NCI-H2196 (cell line): ENCODE results near the gene F3.
A peak's percentile ranks its signal among the peaks of the same experiment; 100 is the strongest.
"Not testable (repeated sequence)": the region's sequence is repeated elsewhere in the genome, so short reads cannot be mapped to it uniquely, and the experiment has no call there.

Source experiments
- DNase-seq: peaks from one replicate; lab custom pipeline; 2025; ENCODE audit not compliant: unreplicated experiment; lab: John Stamatoyannopoulos, UW

Gene F3

GRCh38 chr1:94541246-94542087 is at the start of gene F3:
F3 (minus strand) TSS chr1:94541759; CDS start chr1:94541636, 123 bp downstream.
- peak; percentile 68 for DNase-seq

DNA sequence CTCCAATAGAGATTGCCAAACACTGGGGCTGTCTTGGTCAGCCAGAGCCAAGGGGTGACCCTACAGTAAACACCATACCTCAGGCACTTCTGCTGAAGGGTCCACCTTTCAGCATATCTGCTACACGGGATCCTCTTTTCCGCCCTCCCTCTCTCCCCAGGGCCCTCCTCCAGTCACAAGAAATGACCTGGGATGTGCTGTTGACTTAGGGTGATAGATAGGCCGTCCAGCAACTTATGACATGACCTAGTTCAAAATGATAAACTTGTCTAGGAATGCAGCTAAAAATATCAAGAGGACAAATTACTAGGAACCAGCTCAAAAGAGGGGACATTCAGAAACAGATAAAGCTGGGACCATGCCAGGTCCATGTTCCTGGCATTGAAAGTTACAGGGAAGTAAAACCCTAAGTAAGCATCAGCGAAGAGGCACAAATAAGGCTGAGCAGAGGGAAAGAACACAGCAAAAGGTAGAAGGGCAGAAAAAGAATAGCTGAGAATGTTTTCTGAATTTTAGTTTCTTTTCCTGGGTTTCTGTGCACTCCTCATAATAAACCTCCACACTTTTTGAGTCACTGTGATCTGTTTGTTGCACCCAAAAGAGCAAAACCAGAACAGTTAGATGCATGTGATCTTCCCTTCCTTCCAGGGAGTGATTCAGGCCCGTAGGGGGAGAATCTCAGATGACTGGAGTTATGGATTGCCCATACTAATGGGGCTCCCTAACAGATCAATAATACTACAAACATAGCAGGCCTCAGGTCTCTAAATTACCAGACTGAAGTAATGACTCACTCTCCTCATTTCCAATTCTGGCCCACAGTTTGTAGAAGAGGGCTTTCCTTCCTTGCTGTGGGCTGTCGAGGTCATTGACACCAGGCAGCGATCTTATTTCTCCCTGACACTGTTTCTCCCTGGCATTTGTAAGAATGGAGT is 48.9 kb upstream of the F3 start:
- DNase-seq: no peak

DNA sequence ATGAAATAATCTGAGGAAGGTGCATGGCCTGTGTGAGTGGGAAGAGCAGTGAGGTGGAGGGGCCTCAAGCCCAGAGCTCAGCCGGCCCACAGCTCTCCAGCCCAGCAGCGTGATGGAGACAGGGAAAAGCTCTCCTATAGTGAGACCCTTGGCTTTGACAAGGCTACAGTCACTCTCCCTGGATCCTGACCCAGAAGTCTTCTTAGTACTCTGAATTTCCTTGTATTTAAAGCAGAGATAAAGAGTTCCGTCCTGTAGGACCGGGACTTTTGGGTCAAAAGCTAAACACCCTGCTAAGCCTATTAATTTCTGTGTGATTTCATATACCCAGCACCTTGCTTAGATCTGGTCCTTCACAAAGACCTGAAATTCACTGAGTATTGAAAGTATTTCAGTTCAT is 48.2 kb upstream of the F3 start:
- no peak for DNase-seq

DNA sequence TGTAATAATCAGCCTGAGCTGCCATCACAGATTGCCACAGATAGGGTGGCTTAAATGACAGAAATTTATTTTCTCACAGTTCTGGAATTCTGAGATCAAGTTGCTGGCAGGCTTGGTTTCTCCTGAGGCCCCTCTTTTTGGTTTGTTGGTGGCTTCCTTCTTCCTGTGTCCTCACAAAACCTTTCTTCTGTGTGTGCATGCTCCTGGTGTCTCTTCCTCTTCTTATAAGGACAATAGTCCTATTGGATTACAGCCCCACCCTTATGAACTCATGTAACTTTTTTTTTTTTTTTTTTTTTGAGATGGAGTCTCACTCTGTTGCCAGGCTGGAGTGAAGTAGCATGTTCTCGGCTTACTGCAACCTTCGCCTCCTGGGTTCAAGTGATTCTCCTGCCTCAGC is 41.0 kb upstream of the F3 start:
- no peak for DNase-seq

GRCh38 chr1:94580367-94581115 is 39.0 kb upstream of the F3 start:
- no peak for DNase-seq

DNA sequence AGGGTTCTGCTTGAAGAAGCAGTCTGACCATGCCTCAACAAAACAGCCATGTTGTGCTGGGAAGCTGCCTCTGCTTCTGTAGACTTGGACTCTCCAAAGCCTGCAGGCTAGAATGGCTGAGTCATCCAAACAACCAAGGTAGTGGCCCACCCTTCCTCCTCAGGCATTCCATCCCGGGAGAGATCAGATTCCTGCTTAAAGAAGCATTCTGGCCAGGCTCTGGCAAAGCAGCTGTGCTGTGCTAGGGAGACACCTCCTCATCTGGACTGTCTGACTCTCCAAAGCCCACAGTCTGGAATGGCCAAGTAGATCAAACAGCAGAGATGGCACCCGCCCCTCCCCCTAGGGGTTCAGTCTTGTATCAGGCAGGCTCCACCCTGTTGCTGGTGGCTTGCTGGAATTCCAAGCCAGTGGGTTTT is 38.3 kb upstream of the F3 start:
- DNase-seq: no peak

DNA sequence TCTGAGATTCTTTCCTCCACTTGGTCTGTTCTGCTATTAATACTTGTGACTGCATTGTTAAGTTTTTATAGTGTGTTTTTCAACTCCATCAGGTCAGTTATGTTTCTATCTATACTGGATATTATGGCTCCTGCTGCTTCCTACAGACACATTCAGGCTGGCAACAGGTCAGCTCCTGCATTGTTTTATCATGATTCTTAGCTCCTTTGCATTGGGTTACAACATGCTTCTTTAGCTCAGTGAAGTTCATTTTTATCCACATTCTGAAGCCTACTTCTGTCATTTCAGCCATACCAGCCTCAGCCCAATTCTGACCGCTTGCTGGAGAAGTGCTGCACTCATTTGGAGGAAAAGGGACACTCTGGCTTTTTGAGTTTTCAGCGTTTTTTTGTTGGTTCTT is 37.3 kb upstream of the F3 start:
- DNase-seq: no peak

GRCh38 chr1:94573917-94574316 is 32.4 kb upstream of the F3 start:
- DNase-seq: not testable (repeated sequence)

DNA sequence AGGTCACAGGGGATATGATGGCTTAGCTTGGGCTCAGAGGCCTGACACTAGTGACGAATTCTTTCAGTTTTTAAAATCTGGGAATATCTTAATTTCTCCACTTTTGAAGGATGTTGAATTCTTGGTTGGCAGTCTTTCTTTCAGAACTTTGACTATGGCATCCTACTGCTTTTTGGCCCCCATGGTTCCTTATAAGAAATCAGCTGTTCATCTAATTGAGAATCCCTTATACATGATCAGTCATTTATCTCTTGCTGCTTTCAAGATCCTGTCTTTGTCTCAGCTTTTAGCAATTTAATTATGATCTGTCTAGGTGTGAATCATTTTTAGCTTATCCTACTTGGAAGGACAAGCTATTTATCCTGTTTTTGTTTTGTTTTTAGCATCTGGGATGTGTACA is 31.2 kb upstream of the F3 start:
- no peak for DNase-seq

DNA sequence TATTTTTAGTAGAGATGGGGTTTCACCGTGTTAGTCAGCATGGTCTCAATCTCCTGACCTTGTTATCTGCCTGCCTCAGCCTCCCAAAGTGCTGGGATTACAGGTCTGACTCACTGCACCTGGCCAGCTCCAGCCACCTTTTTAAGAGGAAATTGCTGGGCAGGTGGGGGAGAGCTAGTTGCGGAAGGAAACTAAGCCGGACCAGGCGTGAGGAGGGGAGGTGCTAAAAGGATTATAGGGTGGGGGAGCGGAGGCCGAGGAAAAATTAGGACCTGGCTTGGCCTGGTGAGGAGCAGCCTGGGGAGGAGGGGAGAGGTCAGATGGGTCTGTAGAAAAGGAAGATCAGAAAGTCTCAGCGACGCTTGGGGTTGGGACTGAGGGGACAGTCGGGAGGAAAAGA is 29.4 kb upstream of the F3 start:
- not testable (repeated sequence) for DNase-seq

DNA sequence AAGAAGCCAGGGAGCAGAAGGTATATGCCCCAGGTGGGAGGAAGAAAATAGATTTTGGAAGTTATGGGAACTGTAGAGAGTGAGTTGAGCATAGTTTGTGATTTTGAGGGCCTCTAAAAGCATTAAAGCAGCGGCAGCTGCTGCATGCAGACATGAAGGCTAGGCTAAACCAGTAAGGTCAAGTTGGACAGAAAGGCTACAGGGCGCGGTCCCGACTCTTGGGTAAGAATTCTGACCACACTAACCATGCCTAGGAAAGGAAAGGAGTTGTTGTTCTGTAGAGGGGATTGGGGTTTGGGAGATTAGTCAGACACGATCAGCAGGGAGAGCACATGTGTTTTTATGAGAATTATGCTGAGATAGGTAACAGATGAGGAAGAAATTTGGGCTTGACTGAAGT is 27.2 kb upstream of the F3 start:
- not testable (repeated sequence) for DNase-seq

GRCh38 chr1:94567975-94568607 is 26.5 kb upstream of the F3 start:
- not testable (repeated sequence) for DNase-seq

- DNase-seq: not testable (repeated sequence)
These were observed 24.9 kb upstream of the F3 start for GRCh38 chr1:94566436-94566835.

DNA sequence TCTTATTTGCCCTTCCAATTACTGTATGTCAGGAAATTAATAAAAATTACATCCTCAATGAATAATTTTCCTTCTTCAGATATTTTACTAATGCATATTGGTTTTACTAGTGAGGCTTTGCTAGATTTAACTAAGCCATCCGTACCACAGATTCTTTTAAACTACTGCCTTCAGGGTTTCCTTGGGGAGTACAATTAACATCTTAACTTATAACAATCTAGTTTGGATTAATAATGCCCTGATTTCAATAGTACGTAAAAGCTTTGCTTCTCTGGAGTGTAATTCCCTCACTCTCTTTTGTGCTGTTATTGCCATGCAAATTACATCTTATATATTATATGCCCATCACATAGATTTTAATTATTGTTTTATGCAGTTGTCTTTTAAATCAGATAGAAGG is 24.3 kb upstream of the F3 start:
- no peak for DNase-seq

DNA sequence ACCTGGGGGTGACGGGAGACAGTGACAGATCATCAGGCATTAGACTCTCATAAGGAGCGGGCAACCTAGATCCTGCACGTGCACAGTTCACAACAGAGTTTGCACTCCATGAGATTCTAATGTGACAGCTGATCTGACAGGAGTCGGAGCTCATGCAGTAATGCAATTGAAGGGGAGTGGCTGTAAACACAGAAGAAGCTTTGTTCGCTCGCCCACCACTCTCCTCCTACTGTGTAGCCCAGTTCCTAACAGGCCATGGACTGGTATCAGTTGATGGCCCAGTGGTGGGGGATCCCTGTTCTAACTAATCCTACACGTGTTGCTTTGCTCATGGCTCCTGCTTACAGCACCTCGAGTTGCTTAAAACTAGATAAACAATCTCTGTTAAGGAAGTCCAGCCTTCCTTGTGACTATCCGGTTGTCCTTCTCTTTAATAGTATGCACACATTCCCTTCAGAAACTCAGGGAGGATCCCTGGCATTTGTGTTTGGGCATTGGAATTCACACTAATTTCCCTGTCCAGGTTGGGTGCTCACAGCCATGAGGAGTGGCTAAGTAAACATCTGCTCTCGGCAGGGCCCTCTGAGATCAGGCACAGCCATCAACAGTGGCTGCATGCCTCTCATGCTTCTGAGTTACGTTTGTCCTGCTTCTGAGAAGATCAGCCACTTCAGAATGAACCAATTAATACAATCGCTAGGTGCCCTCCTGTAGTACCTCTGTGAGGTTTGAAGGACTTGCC is 21.1 kb upstream of the F3 start:
- DNase-seq: no peak

DNA sequence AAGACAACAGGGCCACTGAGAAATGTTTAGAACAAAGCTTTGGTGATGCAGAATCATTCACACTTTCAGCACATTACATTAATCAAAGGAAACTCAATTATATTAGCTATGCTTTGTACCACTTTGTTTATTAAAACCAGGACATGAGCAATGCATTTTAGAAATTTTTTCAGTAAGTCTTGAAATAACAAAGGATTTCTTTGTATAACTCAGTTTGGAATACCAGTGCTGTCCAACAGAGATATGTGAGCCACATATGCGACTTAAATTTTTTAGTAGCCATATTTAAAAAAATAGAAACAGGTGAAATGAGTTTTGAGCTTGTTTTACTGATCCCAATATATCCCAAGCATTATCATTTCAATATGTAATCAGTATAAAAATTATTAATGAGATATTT is 18.8 kb upstream of the F3 start:
- DNase-seq: no peak

GRCh38 chr1:94559921-94560320 is 18.4 kb upstream of the F3 start:
- no peak for DNase-seq

GRCh38 chr1:94555091-94555490 is 13.5 kb upstream of the F3 start:
- DNase-seq: no peak

GRCh38 chr1:94554580-94554979 is 13.0 kb upstream of the F3 start:
- no peak for DNase-seq

DNA sequence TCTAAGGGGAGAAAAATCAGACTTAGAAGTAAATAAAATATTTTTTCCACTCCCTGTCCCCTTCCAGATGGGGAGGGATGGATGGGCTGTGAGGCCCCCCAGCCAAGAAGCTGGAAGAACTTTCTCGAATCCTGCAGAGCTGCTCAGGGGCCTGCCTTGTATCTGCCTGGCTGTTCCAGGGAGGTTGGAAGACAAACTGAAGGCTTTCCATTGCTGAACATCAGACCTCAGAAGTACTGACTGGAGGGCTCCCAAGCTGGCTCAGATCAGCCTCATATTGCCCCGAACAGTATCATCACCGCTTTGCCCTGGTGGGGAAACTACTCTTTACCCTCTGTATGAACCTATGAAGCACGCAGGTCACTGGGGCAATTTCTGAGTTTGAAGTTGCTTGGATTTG is 12.4 kb upstream of the F3 start:
- DNase-seq: no peak
